HL-60/S4 treated with retinoic acid at 250 ng/mL for 4 days and 3 days (cell line): ENCODE data around the gene AGRN.
"Not testable (repeated sequence)": the region's sequence is repeated elsewhere in the genome, so short reads cannot be mapped to it uniquely, and the experiment has no call there.

Experiments
- in situ Hi-C: fragments of 300-500 bp; cut with MboI; formaldehyde crosslinking; loops from 2 replicates; pipeline ENCODE4 v1.7.0; 2022; ENCODE audit warnings: low sequenced_read_pairs

The AGRN gene

DNA sequence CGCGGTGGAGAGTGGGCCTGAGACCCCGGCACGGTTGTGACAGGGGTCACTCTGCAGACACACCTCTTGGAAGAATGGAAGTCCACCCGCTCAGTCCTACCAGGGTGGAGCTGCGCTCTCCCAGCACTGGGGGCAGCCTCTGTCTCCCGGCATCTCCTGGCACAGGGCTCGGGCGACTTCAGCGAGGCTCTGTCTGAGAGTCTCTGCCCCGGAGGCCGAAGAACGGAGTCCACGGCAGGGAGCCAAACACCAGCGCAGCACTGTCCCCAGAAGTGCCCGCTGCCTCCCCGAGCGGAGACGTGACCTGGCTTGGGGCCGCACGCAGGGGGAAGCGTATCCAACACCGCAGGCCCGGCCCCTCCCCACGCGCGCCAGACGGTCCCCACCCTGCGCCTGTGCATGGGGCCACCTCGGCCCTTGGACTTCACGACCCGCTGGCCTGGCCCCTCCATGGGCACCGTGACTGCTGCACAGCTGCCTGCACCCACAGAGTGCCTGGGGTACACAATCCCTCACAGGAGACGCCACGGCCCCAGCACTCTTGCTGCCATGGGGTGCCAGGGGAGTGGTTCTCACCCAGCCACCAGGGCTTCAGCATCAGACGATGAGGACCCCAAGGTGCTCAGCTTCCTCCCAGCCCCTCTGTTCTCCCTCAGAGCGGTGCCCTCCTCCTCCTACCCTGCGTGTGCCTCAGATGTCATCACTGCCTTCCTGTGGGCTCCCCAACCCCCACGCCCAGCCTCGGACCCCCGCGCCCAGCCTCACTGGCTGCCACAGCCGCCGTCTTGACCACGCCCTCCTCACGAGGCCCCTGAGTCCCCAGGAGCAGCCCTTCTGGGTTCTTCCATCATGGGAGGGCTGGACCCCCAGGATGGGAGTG, 69.1 kb downstream of the AGRN start:
- in situ Hi-C loops, result no loop called here

DNA sequence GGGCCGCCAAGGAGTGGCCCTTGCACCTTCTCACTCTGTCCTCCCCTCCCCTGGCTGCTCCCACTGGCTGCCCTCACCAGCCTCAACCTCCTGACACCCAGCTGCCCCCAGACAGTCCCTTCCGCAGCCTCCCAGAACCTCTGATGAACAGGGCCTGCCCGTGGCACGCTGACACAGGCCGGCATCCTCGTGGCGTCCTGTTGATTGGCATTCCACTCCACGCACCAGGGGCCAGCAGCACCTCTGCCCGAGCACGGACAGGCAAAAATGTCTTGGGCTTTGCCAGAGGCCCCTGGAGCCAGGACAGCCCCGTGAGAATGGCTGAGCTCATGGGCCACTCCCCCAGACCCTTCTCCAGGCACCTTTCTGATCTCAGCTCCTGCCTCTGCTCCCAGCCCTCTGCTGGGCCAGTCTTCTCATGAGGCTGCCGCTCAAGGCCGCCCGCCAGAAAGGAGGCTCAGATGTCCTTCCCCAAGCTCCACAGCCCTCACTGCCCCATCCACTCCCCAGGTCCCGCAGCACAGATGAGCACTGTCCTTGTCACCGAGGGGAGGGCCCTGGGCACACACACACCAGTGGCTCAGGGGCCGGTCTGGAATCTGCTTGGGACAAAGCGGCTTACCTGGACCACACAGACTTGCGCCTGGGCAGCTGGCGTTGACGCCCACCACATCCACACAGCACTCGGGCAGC, 70.0 kb downstream of the AGRN start:
- in situ Hi-C loops, result no loop called here

DNA sequence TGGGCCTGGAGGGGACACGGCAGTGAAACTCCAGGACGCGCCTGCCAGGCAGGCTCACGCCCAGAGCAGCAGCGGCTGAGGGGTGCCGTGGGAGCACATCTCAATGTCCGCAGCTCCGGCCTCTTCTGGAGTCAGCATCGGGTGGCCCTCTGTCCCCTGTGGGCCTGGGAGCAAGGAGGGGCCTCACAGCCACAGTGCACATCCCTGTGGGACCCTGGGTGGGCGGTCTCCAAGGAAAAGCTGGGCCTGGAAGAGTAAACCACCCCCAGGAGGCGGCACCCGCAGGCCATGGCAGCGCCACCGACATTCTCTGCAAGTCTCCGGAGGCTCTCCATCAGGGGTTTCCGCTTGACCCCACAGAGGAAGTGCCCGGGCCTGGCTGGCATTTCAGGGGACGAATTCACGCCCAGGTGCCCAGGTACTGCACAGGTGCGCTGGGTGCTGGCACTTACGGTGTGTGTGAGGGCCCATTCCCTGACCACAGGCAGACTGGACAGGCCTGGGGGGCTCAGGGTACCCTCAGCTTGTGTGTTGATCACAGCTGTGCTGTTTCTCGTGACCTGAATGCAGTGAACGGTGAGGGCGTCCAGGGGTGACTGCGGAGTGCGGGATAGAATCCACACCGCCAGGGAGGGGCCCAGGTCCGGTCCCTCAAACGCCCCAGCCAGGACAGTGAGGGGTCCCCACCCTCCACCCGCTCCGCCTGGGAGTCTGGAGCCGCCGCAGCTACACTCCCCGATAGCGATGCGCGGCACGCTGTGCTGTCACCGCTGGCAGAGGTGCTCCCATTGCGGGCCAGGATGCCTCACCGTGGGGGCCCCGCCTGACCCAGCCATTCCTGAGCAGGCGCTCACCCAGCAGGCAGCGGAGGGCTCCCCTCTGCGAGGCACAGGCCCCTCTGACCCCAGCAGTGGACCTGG, 70.8 kb downstream of the AGRN start:
- in situ Hi-C loops, result no loop called here

DNA sequence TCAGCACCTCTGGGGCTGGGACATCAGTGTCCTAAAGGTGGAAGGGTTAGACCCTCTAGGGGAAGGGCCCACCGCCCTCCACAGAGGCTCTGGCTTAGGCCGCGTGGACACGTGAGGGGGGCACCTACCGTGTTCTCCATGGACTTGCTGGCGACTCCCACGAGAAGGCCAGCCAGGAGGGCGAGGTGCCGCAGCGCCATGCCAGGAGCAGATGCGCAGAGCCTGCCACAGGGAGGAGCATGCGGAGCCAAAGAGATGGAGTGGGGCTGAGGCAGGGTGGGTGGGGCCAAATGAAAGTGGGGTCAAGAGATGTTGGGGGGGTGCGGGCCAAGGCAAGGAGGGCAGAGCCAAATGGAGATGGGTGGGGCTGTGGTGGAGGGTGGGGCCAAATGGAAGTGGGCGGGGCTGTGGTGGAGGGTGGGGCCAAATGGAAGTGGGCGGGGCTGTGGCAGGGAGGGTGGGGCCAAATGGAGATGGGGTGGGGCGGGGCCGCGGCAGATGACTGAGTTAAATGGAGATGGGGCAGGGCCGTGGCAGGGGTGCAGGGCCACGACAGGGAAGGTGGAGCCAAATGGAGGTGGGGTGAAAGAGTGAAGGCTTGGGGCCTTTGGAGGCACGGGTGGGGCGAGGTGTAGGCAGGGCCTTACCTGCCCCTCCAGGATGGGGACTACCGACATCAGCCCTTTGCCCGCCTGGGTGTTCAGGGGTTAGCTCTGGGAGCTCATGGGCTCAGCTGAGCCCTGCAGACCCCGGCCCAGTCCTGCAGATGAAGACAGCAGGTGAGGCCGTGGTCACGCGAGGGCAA, 71.6 kb downstream of the AGRN start:
- in situ Hi-C loops, result no loop called here

DNA sequence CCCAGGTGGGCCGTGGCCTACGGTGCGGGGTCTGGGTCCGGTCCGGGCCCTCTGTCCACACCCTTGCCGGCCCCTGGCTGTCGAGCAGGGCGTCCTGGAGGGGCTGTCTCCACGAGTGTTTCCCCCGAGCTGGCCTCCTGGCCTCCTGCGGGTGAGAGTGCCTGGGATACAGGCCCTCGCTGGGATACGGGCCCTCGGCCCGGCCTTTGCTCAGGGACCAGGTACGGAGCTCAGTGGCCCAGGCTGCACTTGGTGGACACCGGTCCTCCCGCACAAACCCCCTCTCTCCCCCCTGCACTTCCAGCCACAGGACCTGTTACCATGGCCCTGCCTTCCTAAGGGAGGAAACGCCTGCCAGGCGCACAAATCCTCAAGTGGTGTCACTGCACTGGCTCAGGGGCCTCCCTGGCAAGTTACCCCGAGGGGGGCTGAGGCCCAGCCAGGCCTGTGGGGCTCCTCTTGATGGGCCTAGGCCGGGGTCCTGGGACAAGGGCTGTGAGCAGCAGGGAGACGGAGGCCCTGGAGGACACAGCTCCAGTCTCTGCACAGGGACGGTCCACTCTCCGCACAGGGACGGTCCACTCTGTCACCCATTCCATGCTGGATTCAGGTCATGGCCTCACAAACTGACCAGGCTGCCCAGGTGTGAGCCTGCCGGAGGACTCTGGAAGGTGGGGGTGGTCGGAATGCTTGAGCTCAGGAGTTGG, 72.4 kb downstream of the AGRN start:
- in situ Hi-C loops, result no loop called here

DNA sequence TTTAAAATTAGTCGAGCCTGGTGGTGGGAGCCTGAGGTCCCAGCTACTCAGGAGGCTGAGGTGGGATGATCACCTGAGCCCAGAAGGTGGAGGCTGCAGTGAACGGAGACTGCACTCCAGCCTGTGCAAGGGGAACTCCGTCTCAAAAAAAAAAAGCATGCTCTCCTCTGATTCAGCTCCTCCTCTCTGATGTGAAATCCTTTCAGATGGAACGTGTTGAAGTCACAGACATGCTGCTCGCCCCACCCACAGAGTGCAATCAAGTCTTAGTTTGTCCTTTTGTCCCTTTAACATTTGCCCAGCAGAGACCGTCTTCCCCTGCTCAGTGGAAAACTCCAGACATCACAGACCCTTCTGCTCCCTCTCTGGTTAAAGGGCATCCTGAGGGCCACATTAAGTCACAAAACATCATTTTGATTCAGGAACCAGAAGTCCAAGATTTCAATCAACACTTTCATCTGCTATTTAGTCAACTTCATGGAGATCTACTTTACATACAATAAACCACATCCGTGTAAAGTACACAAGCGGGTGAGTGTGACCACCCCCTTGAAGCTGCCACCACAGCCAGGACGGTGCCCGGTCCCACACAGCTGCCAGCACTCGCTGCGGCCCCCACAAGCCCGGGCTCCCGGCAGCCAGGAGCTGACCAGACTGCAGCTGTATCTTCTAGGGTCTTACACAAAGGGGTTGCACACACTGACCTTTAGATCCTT, 73.1 kb downstream of the AGRN start:
- in situ Hi-C loops, result no loop called here

DNA sequence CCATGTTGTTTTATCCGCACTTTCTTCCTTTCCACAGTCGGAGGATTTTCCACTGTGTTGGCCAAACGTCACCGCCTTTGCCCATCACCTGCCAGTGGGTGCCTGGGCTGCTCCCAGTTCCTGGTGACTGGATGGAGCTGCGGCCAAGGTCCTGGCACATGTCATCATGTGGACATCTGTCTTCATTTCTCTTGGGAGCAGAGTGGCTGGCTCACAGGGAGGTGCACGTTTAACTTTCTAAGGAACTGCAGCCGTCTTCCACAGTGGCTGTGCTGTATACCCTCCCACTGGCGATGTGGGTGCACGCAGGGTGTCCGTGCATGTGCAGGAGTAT, 73.7 kb downstream of the AGRN start:
- in situ Hi-C loops, result no loop called here

DNA sequence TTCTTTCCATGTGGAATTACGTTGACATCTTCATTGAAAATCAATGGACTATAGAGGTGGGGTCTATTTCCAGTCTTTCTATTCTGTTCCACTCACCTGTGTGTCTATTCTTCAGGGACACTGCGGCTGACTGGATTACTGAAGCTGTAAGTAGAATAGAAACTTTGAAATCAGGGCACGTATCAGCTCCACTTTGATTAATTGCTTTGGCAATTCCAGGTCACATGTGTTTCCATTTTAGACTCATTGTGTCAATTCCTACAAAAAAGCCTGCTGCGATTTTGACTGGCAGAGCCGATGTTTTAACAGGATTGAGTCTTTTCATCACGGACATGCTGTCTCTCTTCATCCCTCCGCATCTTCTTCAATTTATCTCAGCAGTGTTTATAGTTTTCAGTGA, 75.1 kb downstream of the AGRN start:
- in situ Hi-C loops, result no loop called here

DNA sequence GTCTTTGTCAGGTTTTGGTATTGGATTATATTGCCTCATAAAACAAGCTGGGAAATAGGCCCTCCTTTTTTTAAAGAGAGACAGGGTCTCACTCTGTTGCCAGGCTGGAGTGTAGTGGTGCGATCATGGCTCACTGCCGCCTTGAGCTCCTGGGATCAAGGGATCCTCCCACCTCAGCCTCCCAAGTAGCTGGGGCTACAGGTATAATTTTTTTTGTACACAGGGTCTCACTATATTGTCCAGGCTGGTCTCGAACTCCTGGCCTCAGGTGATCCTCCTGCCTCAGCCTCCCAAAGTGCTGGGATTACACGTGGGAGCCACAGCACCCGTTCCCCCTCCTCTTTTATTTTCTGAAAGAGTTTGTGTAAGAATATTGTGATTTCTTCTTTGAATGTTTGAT, 76.2 kb downstream of the AGRN start:
- in situ Hi-C loops, result not testable (repeated sequence)

DNA sequence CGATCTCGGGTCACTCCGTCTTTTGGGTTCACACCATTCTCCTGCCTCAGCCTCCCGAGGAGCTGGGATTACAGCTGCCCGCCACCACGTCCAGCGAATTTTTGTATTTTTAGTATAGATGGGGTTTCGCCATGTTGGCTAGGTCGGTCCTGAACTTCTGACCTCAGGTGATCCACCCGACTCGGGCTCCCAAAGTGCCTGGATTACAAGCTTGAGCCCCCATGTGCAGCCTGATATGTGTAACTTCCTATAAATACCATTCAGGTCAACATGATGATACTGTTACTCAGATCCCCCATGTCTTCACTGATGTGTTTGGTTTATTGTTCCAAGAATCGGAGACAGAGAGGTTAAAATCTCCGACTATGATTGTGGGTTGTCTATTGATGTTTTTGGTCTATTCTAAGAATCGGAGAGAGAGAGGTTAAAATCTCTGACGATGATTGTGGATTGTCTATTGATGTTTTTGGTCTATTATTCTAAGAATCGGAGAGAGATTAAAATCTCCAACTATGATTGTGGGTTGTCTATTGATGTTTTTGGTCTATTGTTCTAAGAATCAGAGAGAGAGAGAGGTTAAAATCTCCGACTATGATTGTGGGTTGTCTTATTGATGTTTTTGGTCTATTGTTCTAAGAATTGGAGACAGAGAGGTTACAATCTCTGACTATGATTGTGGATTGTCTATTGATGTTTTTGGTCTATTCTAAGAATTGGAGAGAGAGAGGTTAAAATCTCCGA, 78.9 kb downstream of the AGRN start:
- in situ Hi-C loops, result no loop called here

DNA sequence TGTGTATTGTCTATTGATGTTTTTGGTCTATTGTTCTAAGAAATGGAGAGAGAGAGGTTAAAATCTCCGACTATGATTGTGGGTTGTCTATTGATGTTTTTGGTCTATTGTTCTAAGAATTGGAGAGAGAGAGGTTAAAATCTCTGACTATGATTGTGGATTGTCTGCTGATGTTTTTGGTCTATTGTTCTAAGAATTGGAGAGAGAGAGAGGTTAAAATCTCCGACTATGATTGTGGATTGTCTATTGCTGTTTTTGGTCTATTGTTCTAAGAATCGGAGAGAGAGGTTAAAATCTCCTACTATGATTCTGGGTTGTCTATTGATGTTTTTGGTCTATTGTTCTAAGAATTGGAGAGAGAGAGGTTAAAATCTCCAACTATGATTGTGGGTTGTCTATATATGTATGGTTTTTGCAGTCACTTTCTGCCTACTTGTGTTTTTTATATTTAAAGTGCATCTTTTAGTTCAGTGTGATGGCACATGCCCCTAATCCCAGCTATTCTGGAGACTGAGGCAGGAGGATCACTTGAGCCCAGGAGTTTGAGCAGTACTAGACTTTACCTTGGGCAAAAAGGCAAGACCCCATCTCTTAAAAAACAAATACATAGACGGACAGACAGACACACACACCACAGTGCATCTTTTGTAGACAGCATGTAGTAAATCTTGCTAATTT, 79.7 kb downstream of the AGRN start:
- in situ Hi-C loops, result no loop called here

DNA sequence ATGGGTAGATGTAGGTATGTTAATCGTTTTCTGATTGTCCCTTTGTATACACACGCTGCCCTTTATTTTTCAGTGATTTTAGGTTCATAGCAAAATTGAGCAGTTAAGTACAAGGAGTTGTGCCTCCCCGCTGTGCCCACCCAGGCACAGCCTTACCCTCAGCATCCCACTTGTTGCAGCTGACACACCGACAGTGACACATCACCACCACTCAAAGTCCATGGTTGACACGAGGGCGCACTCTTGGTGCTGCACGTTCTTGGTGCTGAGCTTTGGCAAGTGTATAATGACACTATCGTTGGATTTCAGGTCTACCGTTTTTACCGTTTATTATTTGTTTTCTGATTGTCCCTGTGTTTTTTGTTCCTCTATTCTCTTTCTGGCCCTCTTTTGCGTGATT, 80.4 kb downstream of the AGRN start:
- in situ Hi-C loops, result no loop called here

DNA sequence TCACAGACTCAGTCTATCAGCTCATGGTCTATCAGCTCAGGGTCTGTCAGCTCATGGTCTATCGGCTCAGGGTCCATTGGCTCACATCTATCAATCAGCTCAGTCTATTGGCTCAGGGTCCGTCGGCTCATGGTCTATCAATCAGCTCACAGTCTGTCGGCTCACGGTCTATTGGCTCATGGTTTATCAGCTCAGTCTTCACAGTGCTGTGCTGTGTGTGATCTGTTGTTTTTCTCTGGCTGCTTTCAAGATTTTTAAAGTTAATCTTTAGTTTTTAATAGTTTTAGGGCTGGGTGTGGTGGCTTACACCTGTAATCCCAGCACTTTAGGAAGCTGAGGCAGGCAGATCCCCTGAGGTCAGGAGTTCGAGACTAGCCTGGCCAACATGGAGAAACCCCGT, 81.6 kb downstream of the AGRN start:
- in situ Hi-C loops, result no loop called here

DNA sequence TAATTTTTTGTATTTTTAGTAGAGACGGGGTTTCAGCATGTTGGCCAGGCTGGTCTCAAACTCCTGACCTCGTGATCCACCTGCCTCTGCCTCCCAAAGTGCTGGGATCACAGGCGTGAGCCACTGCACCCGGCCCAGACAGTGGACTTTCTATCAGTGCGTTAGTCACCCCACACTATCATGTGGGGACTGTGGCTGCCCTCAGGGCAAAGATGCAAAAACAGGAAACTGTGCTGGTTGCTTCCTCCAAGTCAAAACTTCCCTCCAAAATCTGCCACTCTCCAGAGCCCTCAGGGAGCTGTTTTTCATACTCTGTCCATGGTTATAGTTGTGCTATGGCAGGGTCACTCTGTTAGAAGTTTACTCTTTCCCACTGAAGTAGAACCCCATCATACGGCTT, 84.2 kb downstream of the AGRN start:
- in situ Hi-C loops, result not testable (repeated sequence)
